ENCODE results near the gene ADNP2. TPM values are rescaled to one million over a fixed set of nuclear protein-coding genes. Genes with fewer than 3 reads are reported as not detected.

The ADNP2 gene
- total RNA-seq, 1 experiment from 2014 or later, result 23.2 TPM

- Histone ChIP-seq H3K27ac (ENCODE audit: low read length) (no peak overlapping the region), H3K4me2 (ENCODE audit: low read length) (no peak overlapping the region), H2AFZ (ENCODE audit: low read length) (no peak overlapping the region), H3K36me3 (ENCODE audit: low read depth, low read length) (no peaks in the 10 kb centered on the region), H4K20me1 (ENCODE audit: low read length) (no peaks in the 10 kb centered on the region), H3K4me1 (ENCODE audit: insufficient read depth, low read length) (no peaks in the 10 kb centered on the region), H3K4me3 (ENCODE audit: low read length) (no peak overlapping the region), H3K9me3 (ENCODE audit: low read length) (no peaks in the 10 kb centered on the region), H3F3A (ENCODE audit: low read length, unreplicated experiment) (no peaks in the 10 kb centered on the region), H3K27me3 (ENCODE audit: low read length) (no peaks in the 10 kb centered on the region), H3K9me2 (replicated peaks; ENCODE audit: low read length) (no peaks in the 10 kb centered on the region), H3K79me2 (ENCODE audit: low read length) (no peaks in the 10 kb centered on the region), H3K9ac (ENCODE audit: low read length) (no peak overlapping the region)
- ATAC-seq, result no peak
- POLR2A ChIA-PET (ENCODE audit: unreplicated experiment), result no interaction called here
- CTCF ChIA-PET, result no interaction called here
- no peak for DNase-seq
- no TSS peak for BruUV-seq (replicated peaks)
- no peak for TF ChIP-seq EZH2 (IDR thresholded peaks at IDR 0.05; ENCODE audit: low read length, unreplicated experiment)
- no peak for TF ChIP-seq CTCF (conservative IDR thresholded peaks at IDR 0.05; ENCODE audit: low read depth, low read length)
- TF ChIP-seq EZH2phosphoT487 (IDR thresholded peaks at IDR 0.05; ENCODE audit: borderline replicate concordance, low read length), result no peak
- intact Hi-C loops (cut with micrococcal nuclease), result no loop called here
Observed at GRCh38 chr18:80077873-80078272, 31.2 kb upstream of the ADNP2 start.

- Histone ChIP-seq H3K27me3 (ENCODE audit: low read length) (no peaks in the 10 kb centered on the region), H2AFZ (ENCODE audit: low read length) (no peak overlapping the region), H3K4me2 (ENCODE audit: low read length) (no peak overlapping the region), H3K9ac (ENCODE audit: low read length) (no peak overlapping the region), H3K27ac (ENCODE audit: low read length) (no peak overlapping the region), H3K4me1 (ENCODE audit: insufficient read depth, low read length) (no peaks in the 10 kb centered on the region), H3K36me3 (ENCODE audit: low read depth, low read length) (no peaks in the 10 kb centered on the region), H3K4me3 (ENCODE audit: low read length) (no peak overlapping the region), H3K9me2 (replicated peaks; ENCODE audit: low read length) (no peaks in the 10 kb centered on the region), H4K20me1 (ENCODE audit: low read length) (no peaks in the 10 kb centered on the region), H3K79me2 (ENCODE audit: low read length) (no peaks in the 10 kb centered on the region), H3K9me3 (ENCODE audit: low read length) (peaks cover 13% of the 10 kb centered on the region), H3F3A (ENCODE audit: low read length, unreplicated experiment) (no peaks in the 10 kb centered on the region)
- CTCF ChIA-PET, result no interaction called here
- no TSS peak for BruUV-seq (replicated peaks)
- POLR2A ChIA-PET (ENCODE audit: unreplicated experiment), result no interaction called here
- intact Hi-C loops (cut with micrococcal nuclease), result no loop called here
- DNase-seq, result peak; percentile 9
- TF ChIP-seq EZH2phosphoT487 (IDR thresholded peaks at IDR 0.05; ENCODE audit: borderline replicate concordance, low read length) (no peak), CTCF (conservative IDR thresholded peaks at IDR 0.05; ENCODE audit: low read depth, low read length) (no peak), EZH2 (IDR thresholded peaks at IDR 0.05; ENCODE audit: low read length, unreplicated experiment) (no peak)
- ATAC-seq, result no peak
Observed at GRCh38 chr18:80086281-80086680, 22.8 kb upstream of the ADNP2 start.

GRCh38 chr18:80088036-80088435, 21.0 kb upstream of the ADNP2 start:
- Histone ChIP-seq H3F3A (ENCODE audit: low read length, unreplicated experiment) (no peaks in the 10 kb centered on the region), H3K4me2 (ENCODE audit: low read length) (no peak overlapping the region), H3K9me2 (replicated peaks; ENCODE audit: low read length) (no peaks in the 10 kb centered on the region), H3K27me3 (ENCODE audit: low read length) (no peaks in the 10 kb centered on the region), H3K4me1 (ENCODE audit: insufficient read depth, low read length) (no peaks in the 10 kb centered on the region), H3K9me3 (ENCODE audit: low read length) (peaks cover 13% of the 10 kb centered on the region), H2AFZ (ENCODE audit: low read length) (no peak overlapping the region), H3K36me3 (ENCODE audit: low read depth, low read length) (no peaks in the 10 kb centered on the region), H4K20me1 (ENCODE audit: low read length) (no peaks in the 10 kb centered on the region), H3K79me2 (ENCODE audit: low read length) (no peaks in the 10 kb centered on the region), H3K9ac (ENCODE audit: low read length) (no peak overlapping the region), H3K27ac (ENCODE audit: low read length) (no peak overlapping the region), H3K4me3 (ENCODE audit: low read length) (no peak overlapping the region)
- DNase-seq (no peak), ATAC-seq (no peak)
- intact Hi-C loops (cut with micrococcal nuclease), result no loop called here
- no peak for TF ChIP-seq CTCF (conservative IDR thresholded peaks at IDR 0.05; ENCODE audit: low read depth, low read length)
- TF ChIP-seq EZH2phosphoT487 (IDR thresholded peaks at IDR 0.05; ENCODE audit: borderline replicate concordance, low read length), result no peak
- TF ChIP-seq EZH2 (IDR thresholded peaks at IDR 0.05; ENCODE audit: low read length, unreplicated experiment), result no peak
- ChIA-PET CTCF (no interaction called here), POLR2A (ENCODE audit: unreplicated experiment) (no interaction called here)
- no TSS peak for BruUV-seq (replicated peaks)
